ENCODE results near the gene SYS1. TPM values are rescaled to one million over a fixed set of nuclear protein-coding genes. Genes with fewer than 3 reads are reported as not detected.

SYS1 gene
- 13.7 TPM for total RNA-seq

- ATAC-seq: peak; percentile 94
These were observed at the start of gene SYS1 for GRCh38 chr20:45362804-45363610. Gene SYS1, plus strand, starts transcription at chr20:45363156. Its CDS starts 376 bp downstream, at chr20:45363532.

DNA sequence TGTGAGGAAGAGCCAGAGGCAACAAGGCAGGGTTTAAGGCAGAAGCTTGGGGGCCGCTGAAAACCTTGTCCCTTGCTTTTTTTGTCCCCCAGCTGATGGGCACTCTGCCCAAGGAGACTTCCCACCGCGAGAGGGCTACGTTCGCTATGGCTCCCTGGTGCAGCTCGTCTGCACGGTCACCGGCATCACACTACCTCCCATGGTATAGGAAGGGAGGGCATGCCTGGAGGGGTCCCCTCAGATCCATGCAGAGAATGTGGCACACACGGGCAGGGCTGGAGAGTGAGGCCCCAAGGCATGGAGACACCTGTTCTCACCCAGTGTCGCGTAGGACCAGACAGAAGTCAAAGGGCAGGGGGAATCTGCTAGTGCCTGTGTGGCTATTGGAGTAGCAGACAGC is 49.0 kb upstream of the SYS1 start:
- no peak for ATAC-seq

- ATAC-seq: no peak
These were observed 47.3 kb upstream of the SYS1 start for GRCh38 chr20:45315672-45316071.

DNA sequence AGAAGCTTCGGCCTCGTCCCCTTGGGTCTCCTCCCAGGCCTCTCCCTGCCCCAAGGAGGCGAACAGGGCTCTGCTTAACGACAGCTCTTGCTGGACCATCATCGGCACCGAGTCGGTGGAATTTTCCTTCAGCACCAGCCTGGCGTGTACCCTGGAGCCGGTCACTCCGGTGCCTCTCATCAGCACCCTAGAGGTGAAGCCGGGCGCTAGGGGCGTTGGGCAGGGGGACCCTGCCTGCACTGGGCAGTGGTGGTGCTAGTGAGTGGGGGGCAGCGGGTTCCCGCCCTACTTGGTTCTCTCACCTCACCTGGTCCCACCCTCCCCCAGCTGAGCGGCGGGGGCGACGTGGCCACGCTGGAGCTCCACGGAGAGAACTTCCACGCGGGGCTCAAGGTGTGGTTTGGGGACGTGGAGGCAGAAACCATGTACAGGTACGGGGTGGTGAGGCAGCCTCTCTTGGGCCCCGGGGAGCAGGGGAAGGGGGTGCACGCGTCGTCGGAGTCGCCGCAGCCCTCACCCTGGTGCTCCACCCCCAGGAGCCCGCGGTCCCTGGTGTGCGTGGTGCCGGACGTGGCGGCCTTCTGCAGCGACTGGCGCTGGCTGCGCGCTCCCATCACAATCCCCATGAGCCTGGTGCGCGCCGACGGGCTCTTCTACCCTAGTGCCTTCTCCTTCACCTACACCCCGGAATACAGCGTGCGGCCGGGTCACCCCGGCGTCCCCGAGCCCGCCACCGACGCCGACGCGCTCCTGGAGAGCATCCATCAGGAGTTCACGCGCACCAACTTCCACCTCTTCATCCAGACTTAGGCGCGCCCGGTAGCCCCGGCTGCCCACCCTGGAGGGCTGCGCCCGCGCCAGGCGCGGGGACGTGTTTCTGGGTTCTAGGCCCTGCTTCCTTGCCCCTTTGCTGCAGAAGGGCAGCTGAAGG is 46.5 kb upstream of the SYS1 start:
- no peak for ATAC-seq

GRCh38 chr20:45317826-45318225 is 45.1 kb upstream of the SYS1 start:
- no peak for ATAC-seq

- ATAC-seq: no peak
These were observed 44.5 kb upstream of the SYS1 start for GRCh38 chr20:45318386-45318939.

DNA sequence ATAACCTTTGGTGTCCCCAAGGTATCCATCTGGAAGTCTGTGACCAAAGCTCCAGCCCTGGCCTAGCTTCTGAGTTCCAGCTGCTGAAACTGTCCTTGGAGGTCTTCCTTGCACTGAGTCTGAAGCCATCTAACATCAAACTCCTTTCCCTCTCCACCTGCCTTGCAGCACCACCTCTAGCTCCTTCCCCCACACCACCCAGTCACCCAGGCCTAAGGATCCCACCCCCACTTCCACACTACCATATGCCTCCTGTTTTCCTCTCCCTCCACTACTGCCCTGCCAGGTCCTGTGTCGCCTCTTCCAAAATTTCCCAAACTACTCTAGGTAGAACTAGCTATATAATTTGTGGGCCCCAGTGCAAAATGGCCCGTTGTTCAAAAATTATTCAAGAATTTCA is 44.0 kb upstream of the SYS1 start:
- no peak for ATAC-seq

GRCh38 chr20:45320948-45321595 is 41.9 kb upstream of the SYS1 start:
- peak; percentile 24 for ATAC-seq

DNA sequence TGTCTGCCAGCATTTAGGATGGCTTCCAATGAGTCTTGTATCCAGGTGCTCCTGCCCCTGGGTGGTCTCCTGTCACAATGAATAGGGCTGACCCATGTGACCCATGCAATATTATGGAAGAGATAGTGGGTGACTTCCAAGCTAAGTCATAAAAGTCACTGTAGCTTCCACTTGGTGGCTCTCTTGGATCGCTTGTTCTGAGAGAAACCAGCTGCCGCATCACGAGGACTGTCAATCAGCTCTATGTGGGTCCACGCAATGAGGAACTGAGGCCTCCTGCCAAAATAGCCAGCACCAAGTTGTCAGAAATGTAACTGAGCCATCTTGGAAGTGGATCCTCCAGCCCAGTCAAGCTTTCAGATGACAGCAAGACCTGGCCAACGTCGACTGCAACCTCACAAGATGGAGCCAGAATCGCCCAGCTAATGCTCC is 40.0 kb upstream of the SYS1 start:
- ATAC-seq: peak; percentile 42

- ATAC-seq: peak; percentile 74
These were observed 39.2 kb upstream of the SYS1 start for GRCh38 chr20:45323731-45324130.

DNA sequence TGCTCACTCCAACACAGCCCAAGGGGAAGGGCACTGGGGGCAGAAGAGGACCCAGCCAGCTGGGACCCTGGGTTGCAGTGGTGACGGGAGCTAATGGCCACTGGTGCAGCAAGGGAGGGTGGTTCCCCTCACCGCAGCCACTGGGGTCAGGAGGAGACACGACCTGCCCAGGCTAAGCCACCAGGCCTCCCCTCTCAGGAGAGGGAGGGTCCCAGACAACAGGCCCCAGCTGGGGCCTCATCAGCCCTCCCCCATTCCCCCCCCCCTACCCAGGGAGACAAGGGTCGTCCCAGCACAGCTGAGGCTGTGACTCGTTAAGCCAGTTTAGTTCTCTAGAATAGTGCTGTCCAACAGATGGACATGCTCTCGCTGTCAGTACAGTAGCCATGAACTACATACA is 37.6 kb upstream of the SYS1 start:
- ATAC-seq: no peak

DNA sequence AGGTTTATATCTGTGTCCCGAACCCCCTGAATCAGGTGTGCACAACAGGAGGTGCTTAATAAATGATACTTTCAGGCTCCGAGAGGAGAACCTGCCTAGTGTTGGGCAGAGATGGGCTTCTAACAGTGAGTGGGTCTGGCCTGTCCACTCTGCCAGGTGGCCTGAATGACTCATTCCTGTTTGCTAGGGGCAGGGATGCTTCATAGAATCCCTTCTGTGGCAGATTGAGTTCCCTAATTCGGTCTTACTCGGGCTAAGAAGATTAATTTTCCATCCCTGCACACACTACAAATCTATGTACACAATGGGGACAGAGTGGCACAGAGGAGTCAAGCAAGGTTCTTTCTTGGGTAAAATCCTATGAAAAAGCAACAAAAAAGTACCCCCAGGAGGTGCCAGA is 34.5 kb upstream of the SYS1 start:
- ATAC-seq: no peak

DNA sequence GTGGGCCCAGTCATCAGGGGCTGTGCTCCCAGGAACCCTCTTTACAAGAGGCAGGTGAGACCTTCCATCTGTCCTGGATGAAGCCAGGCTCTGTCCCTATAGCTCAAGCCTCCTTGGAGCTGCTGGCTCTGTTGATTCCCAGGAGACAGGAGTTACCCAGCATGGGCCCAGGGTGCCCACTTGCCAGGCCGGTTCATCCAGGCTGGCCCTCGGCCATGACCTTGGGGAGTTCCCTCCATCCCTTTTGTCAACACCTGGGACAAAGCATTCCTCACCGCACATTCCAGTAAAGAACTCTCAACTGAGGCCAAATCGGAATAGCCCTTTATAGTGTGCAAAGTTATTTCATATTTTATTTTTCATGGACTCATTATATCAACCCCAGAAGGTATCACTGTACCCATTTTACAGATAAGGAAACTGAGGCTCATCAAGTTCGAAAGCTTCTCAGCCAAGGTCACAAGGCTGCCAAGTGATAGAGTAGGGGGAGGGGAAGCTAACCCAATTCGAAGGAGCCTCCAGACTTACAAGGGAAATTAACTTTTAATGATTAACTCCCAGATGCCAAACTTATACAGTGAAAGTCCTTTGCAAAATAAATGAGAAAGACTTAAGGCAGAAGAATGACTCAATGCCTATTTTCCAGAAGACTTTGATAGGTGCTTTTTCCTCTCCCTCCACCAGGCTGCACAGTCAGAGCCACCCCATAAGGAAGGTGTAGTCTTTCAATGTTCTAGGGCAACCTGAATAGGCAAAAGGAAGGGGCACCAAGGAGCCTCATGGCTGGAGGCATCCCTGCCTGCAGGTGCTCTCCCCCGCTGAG is 33.2 kb upstream of the SYS1 start:
- ATAC-seq: peak; percentile 35

DNA sequence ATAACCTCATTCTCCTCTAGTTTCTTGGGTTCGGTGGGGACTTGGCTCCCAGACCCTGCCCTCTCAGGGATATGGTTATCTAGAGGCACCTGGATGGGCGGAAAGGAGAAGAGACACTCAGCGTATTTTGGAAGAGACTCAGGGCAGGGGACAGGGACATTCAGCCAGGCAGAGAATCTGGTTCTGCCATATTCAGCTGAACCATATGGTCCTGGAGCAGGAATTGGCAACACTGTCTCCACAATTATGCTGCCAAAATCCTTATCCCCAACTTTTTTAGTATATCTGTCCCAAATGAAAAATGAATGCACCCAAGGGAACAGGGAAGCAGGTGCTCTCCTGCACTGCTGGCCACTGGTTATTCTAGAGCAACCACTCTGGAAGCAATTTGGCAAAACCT is 32.5 kb upstream of the SYS1 start:
- no peak for ATAC-seq

- peak; percentile 89 for ATAC-seq
These were observed 26.2 kb upstream of the SYS1 start for GRCh38 chr20:45336530-45337366.

DNA sequence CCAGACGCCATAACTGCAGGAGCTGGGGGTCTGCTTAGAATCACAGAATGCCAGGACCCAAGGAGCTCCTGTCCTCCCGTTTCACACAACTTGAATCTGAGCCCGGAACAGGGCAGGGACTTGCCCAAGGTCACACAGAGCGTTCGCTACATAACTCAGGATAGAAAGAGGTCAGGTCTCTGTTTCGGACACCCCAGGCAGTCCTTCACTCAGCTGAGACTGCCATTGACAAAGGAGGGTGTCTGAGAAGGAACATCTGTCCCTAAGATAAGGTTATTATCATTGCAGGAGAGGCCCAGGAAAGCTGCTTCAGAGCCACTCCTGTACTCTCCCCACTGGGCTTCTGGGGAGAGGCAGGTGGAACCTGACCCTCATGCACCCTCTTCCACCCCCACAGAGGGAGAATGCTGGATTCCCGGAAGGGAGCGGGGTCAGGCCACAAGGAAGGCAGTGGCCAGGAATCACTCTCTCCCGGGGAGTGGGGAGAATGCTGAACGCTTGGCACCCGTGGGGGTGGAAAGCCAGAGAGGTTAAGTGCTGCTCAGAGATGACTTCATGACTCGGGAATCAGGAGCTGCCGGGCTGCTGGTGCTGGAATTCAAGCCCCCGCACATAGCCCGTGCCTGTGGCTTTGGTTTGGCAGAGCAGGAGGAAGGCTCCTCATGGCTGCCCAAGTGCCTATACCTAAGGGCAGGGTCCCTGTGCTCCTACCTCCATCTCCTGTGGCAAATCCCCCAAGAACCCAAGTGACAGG is 25.4 kb upstream of the SYS1 start:
- ATAC-seq: no peak

DNA sequence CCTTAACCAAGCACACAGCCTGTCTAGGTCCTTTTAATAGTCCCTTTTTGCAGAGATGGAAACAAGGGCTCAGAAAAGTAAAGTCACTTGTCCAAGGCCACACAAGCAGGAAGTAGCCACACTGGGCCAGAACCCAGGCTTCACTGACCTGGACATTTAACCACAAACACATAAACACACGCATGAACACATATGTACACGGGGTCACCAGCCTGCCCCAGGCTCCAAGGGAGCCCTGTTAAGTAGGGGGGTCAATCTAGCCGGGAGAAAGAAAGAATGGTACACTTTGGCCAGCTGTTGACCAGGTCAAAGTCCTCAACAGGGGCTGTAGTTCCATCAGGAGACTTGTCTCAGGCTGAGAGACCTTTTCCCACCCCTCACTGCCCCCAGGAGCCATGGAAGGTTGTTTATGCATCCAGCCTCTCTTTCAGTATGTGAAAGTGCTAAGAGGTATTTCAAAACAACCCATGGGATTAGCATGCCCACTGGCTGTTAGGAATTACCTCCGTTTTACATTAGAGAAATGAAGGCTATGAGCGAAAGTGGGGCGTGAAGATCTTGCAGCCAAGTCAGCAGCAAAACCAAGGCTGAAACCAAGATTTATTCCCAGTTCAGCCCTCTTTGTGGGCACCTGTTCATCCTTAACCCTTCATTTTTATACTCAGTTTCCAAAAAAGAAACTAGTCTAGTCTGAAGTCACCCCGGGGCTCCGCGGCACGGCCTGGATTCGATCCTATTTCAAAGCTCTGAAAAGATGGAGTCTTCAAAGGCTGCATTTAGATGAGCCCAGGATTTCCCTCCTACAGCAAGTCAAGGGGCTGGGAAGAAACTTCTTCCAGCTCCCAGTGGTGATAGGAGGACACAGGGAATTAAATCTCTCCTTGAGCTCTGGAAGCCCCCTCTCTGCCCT is 24.6 kb upstream of the SYS1 start:
- no peak for ATAC-seq

DNA sequence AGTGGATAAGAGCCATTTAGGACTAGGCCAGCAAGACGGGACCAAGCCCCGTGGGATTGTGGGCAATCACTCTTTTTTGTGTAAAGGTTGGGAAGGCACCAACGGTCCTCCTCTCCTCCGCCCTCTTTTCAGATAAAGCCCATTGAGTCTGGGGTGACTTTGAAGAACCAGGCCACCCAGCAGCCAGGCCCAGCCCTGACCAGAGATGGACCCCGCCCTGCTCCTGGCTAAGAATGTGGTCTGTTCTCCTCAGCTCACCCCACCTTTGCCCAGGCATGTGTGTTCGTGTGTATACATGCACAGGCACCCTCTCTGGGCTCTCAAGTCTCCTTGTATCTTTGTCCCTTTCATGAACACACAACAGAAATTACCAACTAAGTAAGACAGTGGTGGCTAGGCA is 23.9 kb upstream of the SYS1 start:
- ATAC-seq: peak; percentile 68

DNA sequence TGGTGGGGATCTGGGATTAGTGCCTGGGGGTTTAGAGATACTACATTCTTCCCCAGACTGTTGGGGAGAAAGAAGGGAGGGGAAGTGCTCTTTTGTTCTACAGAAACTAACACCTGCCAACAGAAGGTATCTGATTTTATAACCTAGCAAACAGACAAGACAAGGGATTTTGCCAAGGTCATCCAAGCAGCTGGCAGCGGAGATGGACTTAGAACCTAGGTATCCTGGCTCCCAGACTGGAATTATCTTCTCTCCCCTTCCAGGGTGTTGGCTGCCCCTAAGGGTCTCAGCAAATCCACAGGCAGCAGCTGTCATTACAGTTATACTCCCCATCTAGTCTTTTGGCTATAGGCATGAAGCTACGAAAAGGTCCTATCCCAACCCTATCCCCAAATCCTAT is 23.2 kb upstream of the SYS1 start:
- no peak for ATAC-seq

All from esophagus mucosa (tissue), 1 donor.